Measurements from ENCODE around the gene RHBDD3. TPM values are rescaled to one million over a fixed set of nuclear protein-coding genes. Genes with fewer than 3 reads are reported as not detected.
A peak's percentile ranks its signal among the peaks of the same experiment; 100 is the strongest.

Gene RHBDD3
- total RNA-seq (2014; rRNA removed; shearing (Covaris generic)), result 95.6 and 115 TPM in 2 replicates
- polyA plus RNA-seq (2016; fragmentation: Nextera tagmentation; extraction: Ambion mirVana), result 55.0 and 60.3 TPM in 2 replicates
- long read RNA-seq, transcript RHBDD3-206 (3 exons, 999 nt), result minor isoform, 20 of 59 reads
- long read RNA-seq, transcript RHBDD3-201 (7 exons, 1,794 nt), result major isoform, 21 of 59 reads
- long read RNA-seq, partial matches to known transcripts, result 6 of 59 reads
- long read RNA-seq, other reads (novel, unspliced or antisense), result 12 of 59 reads

DNA sequence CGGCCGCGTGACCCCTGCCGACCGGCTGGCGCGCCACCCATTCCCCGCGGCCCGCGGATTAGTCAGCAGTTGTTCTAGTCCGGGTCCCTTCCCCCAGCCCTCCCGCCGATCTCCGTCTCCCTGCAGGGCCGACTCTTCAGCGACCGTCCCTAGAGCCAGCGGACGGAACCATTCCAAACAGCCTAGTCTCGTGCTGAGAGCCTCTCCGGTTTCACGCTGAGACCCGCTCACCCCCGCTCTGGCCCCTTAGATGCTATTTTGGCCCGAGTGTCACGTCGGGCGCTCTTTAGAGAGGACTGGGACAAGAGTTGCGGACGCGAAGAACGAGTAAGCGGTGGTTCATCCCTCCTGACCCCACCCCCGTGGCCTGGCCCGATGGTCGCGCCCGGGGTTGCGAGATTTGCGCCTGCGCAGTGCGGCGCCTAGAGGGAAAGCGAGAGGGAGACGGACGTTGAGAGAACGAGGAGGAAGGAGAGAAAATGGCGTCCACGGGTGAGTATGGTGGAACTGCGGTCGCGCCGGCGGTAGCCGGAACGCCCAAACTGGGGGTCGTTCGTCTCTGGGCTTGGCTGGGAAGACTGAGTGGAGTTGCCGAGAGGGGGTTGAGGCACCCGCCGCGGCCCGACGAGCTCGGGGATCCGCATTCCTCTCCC lies at the start of gene RHBDD3, which contains the start of gene EWSR1:
TSS of gene RHBDD3 (minus strand) at position 124 of the 653 bp plus-strand sequence. CDS start 2,355 bp downstream, outside the sequence.
TSS of gene EWSR1 (plus strand) at position 411 of the 653 bp plus-strand sequence. CDS start at position 480, 69 bp downstream.
- H3K9me2 ChIP-seq (ENCODE audit: insufficient read depth), result no peaks in the 10 kb centered on the region
- Mint-ChIP-seq H3K36me3 (ENCODE audit: low read depth) (peaks cover 76% of the 10 kb centered on the region), H3K27ac (peak within 1 kb of the TSS; percentile 100), H3K9me3 (no peaks in the 10 kb centered on the region), H3K4me3 (peak within 1 kb of the TSS; percentile 92), H3K27me3 (ENCODE audit: insufficient read depth, low read depth, poor library complexity) (peaks cover 18% of the 10 kb centered on the region), H3K4me1 (peaks cover 36% of the 10 kb centered on the region)
- H3K27ac ChIP-seq (ENCODE audit: low read depth), result peak within 1 kb of the TSS; percentile 100
- H2AFZ ChIP-seq, result peak within 1 kb of the TSS; percentile 100
- H3K4me1 ChIP-seq (ENCODE audit: insufficient read depth), result peaks cover 34% of the 10 kb centered on the region
- ATAC-seq (peak; percentile 79), DNase-seq (ENCODE audit: low spot score) (peak; percentile 95)
- peaks cover 28% of the 10 kb centered on the region for H3K36me3 ChIP-seq (ENCODE audit: insufficient read depth)
- peak within 1 kb of the TSS; percentile 100 for H3K4me2 ChIP-seq
- H3K79me2 ChIP-seq (replicated peaks; ENCODE audit: insufficient read depth), result peaks cover 70% of the 10 kb centered on the region
- no peaks in the 10 kb centered on the region for H3K27me3 ChIP-seq (ENCODE audit: insufficient read depth)
- 0 out of 2 replicates have a peak, but pooled peaks cover 2% of the 10 kb centered on the region for H3F3A ChIP-seq (replicated peaks; ENCODE audit: low read depth)
- H3K4me3 ChIP-seq, result peak within 1 kb of the TSS; percentile 99
- H4K20me1 ChIP-seq (replicated peaks; ENCODE audit: insufficient read depth), result peaks cover 39% of the 10 kb centered on the region
- TF ChIP-seq, protein P1, sequence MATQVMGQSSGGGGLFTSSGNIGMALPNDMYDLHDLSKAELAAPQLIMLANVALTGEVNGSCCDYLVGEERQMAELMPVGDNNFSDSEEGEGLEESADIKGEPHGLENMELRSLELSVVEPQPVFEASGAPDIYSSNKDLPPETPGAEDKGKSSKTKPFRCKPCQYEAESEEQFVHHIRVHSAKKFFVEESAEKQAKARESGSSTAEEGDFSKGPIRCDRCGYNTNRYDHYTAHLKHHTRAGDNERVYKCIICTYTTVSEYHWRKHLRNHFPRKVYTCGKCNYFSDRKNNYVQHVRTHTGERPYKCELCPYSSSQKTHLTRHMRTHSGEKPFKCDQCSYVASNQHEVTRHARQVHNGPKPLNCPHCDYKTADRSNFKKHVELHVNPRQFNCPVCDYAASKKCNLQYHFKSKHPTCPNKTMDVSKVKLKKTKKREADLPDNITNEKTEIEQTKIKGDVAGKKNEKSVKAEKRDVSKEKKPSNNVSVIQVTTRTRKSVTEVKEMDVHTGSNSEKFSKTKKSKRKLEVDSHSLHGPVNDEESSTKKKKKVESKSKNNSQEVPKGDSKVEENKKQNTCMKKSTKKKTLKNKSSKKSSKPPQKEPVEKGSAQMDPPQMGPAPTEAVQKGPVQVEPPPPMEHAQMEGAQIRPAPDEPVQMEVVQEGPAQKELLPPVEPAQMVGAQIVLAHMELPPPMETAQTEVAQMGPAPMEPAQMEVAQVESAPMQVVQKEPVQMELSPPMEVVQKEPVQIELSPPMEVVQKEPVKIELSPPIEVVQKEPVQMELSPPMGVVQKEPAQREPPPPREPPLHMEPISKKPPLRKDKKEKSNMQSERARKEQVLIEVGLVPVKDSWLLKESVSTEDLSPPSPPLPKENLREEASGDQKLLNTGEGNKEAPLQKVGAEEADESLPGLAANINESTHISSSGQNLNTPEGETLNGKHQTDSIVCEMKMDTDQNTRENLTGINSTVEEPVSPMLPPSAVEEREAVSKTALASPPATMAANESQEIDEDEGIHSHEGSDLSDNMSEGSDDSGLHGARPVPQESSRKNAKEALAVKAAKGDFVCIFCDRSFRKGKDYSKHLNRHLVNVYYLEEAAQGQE (IDR thresholded peaks at IDR 0.05; ENCODE audit: unreplicated experiment), result no peak
- TF ChIP-seq ZNF331 (CRISPR knock-in tag; IDR thresholded peaks at IDR 0.05; ENCODE audit: low read depth) (no peak), EZH2 (IDR thresholded peaks at IDR 0.05; ENCODE audit: low read depth, unreplicated experiment) (no peak), JUNB (IDR thresholded peaks at IDR 0.05; ENCODE audit: unreplicated experiment) (peak; percentile 95), CREB1 (CRISPR knock-in tag; IDR thresholded peaks at IDR 0.05; ENCODE audit: low read depth) (peak; percentile 21; the same call in 1 of the 2 replicates), POLR2AphosphoS5 (IDR thresholded peaks at IDR 0.05; ENCODE audit: low read depth) (peak; percentile 90)

DNA sequence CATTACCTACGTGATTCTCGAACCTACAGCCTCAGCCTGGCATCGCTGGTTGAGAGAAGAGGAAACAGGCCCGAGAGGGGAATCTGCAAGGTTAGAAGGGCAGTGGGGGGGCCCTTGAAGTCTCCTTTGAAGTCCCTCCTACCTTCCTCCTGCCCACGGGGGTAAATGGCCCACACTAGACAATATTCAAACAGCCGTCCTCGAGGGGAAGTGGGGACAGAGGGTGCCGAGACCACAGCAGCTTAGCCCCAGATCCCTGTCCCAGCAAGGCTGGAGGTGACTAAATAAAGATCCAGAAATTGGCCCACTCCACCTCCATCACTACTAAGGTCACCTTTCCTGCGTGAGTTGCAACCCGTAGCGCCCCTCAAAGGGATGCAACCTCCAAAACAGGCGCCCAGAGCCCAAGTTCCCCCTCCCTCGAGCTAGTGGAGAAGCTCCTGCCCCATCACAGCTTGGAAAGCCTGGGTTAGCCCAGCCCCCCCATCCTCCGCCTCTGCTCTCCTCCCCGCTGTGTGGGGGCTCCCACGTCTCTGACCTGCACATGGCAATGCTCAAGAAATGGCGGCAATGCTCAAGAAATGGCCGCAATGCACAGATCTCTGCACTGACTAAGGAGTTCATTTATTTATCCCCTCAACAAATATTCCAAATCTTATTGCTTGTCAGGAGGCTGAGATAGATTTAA lies 48.5 kb upstream of the RHBDD3 start:
- Histone ChIP-seq H3K4me1 (ENCODE audit: insufficient read depth) (peaks cover 5% of the 10 kb centered on the region; the same call in 1 of the 2 replicates), H4K20me1 (replicated peaks; ENCODE audit: insufficient read depth) (peaks cover 9% of the 10 kb centered on the region), H3F3A (replicated peaks; ENCODE audit: low read depth) (peaks cover 24% of the 10 kb centered on the region), H3K79me2 (replicated peaks; ENCODE audit: insufficient read depth) (no peaks in the 10 kb centered on the region), H3K9me2 (ENCODE audit: insufficient read depth) (no peaks in the 10 kb centered on the region), H2AFZ (peak overlapping the region; percentile 91), H3K27ac (ENCODE audit: low read depth) (no peak overlapping the region), H3K36me3 (ENCODE audit: insufficient read depth) (no peaks in the 10 kb centered on the region), H3K4me3 (peak overlapping the region; percentile 61), H3K4me2 (peak overlapping the region; percentile 84), H3K27me3 (ENCODE audit: insufficient read depth) (peaks cover 54% of the 10 kb centered on the region)
- TF ChIP-seq ZNF331 (CRISPR knock-in tag; IDR thresholded peaks at IDR 0.05; ENCODE audit: low read depth) (no peak), EZH2 (IDR thresholded peaks at IDR 0.05; ENCODE audit: low read depth, unreplicated experiment) (peak; percentile 19), JUNB (IDR thresholded peaks at IDR 0.05; ENCODE audit: unreplicated experiment) (no peak), EZH2phosphoT487 (IDR thresholded peaks at IDR 0.05; ENCODE audit: unreplicated experiment) (no peak), CREB1 (CRISPR knock-in tag; IDR thresholded peaks at IDR 0.05; ENCODE audit: low read depth) (no peak), ZNF114 (CRISPR knock-in tag; IDR thresholded peaks at IDR 0.05) (no peak), STAT1 (IDR thresholded peaks at IDR 0.05; ENCODE audit: unreplicated experiment) (no peak)
- TF ChIP-seq, protein P2, sequence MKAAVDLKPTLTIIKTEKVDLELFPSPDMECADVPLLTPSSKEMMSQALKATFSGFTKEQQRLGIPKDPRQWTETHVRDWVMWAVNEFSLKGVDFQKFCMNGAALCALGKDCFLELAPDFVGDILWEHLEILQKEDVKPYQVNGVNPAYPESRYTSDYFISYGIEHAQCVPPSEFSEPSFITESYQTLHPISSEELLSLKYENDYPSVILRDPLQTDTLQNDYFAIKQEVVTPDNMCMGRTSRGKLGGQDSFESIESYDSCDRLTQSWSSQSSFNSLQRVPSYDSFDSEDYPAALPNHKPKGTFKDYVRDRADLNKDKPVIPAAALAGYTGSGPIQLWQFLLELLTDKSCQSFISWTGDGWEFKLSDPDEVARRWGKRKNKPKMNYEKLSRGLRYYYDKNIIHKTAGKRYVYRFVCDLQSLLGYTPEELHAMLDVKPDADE (IDR thresholded peaks at IDR 0.05), result no peak
- H3K4me1 Mint-ChIP-seq, result peaks cover 18% of the 10 kb centered on the region
- peaks cover 7% of the 10 kb centered on the region; the same call in 1 of the 3 replicates for H3K36me3 Mint-ChIP-seq (ENCODE audit: low read depth)
- H3K9me3 Mint-ChIP-seq, result peaks cover 21% of the 10 kb centered on the region
- peak overlapping the region; percentile 22 for H3K4me3 Mint-ChIP-seq
- ATAC-seq (no peak), DNase-seq (ENCODE audit: low spot score) (peak; percentile 30)
- peaks cover 47% of the 10 kb centered on the region for H3K27me3 Mint-ChIP-seq (ENCODE audit: insufficient read depth, low read depth, poor library complexity)
- no peak overlapping the region for H3K27ac Mint-ChIP-seq
